LNCaP clone FGC (cell line): ENCODE measurements around the gene CACNA1C.

Experiments used
- DNase-seq: peaks from one replicate; pipeline ENCODE4 v3.0.0-alpha.2; 2011; ENCODE audit warnings: low read depth
- H3K4me3 ChIP-seq: 2 replicates; pipeline ENCODE4 v1.5.1; 2011; ENCODE audit warnings: mild to moderate bottlenecking, low read depth, low read length, control low read depth
- CTCF ChIP-seq: IDR thresholded peaks from 2 replicates; pipeline ENCODE4 v1.5.1; 2012; ENCODE audit warnings: mild to moderate bottlenecking; ENCODE audit not compliant: control insufficient read depth, insufficient read depth; ENCODE audit errors: extremely low read depth

The CACNA1C gene

GRCh38 chr12:2019126-2019525, 33.7 kb upstream of the CACNA1C start:
- TF ChIP-seq CTCF, result no peak
- DNase-seq, result no peak
- H3K4me3 ChIP-seq, result no peak overlapping the region

GRCh38 chr12:2020511-2020910, 32.3 kb upstream of the CACNA1C start:
- no peak for DNase-seq
- no peak overlapping the region for H3K4me3 ChIP-seq
- no peak for TF ChIP-seq CTCF

- no peak for DNase-seq
- H3K4me3 ChIP-seq, result no peak overlapping the region
- no peak for TF ChIP-seq CTCF
Measured at GRCh38 chr12:2023365-2023764, 29.4 kb upstream of the CACNA1C start.

- TF ChIP-seq CTCF, result no peak
- H3K4me3 ChIP-seq, result no peak overlapping the region
- DNase-seq, result no peak
Measured at GRCh38 chr12:2027351-2027750, 25.4 kb upstream of the CACNA1C start.

GRCh38 chr12:2029851-2030250, 22.9 kb upstream of the CACNA1C start:
- no peak for TF ChIP-seq CTCF
- no peak overlapping the region for H3K4me3 ChIP-seq
- DNase-seq, result no peak

- DNase-seq, result no peak
- no peak for TF ChIP-seq CTCF
- H3K4me3 ChIP-seq, result no peak overlapping the region
Measured at GRCh38 chr12:2032506-2032905, 20.3 kb upstream of the CACNA1C start.

GRCh38 chr12:2034633-2035430, 18.0 kb upstream of the CACNA1C start:
- H3K4me3 ChIP-seq, result 0 out of 2 replicates have a peak overlapping the region, but pooled peaks have one; percentile 22
- TF ChIP-seq CTCF, result peak; percentile 96
- DNase-seq, result peak; percentile 36
